A549 (cell line): ENCODE results near the gene ADAP1. TPM values are rescaled to one million over a fixed set of nuclear protein-coding genes. Genes with fewer than 3 reads are reported as not detected.

Experiments
- ATAC-seq, 2 experiments: fragments of 200-7000 bp in 1 of 2; fragments of >200 bp in 1 of 2; cut with Nextera tagmentation in 1 of 2; cut with Tn5 transposase in 1 of 2; 3 replicates each; pipeline versions ENCODE4 v1.8.0 to v1.9.1; 2018 to 2020; ENCODE audit warnings: mild to moderate bottlenecking in 1 of 2, moderate library complexity in 1 of 2
- CTCF ChIA-PET: fragments of 300-600 bp; sonication (Branson Sonifier 250); formaldehyde crosslinking; extraction: SDS; loops from one replicate; lab custom pipeline; 2021; ENCODE audit warnings: antibody characterized with exemption, inconsistent platforms; lab: Yijun Ruan, JAX
- POLR2A ChIA-PET: fragments of 350-600 bp; formaldehyde crosslinking; extraction: SDS; loops from one replicate; lab custom pipeline; 2021; ENCODE audit warnings: antibody characterized with exemption, inconsistent platforms; lab: Yijun Ruan, JAX
- DNase-seq, 2 experiments: peaks; one replicate each; pipeline versions ENCODE4 v3.0.0 to v3.0.0-alpha.2; 2011 to 2016; ENCODE audit warnings: low read depth in 1 of 2, low spot score in 1 of 2
- FAIRE-seq: peaks from 2 replicates; lab custom pipeline; 2011; peaks lifted over from hg19 to GRCh38; lab: Jason Lieb, UNC
- H3K27ac ChIP-seq, 2 experiments: fragments of >200 bp; sonication (Bioruptor Twin); formaldehyde crosslinking; 3 replicates each; pipeline ENCODE4 v1.5.1; 2016 to 2017
- H3K4me1 ChIP-seq: fragments of >200 bp; sonication (Bioruptor Twin); formaldehyde crosslinking; 3 replicates; pipeline ENCODE4 v1.6.1; 2016
- H3K4me2 ChIP-seq: fragments of >200 bp; sonication (Bioruptor Twin); formaldehyde crosslinking; 3 replicates; pipeline ENCODE4 v1.6.1; 2016
- H3K4me3 ChIP-seq: fragments of >200 bp; sonication (Bioruptor Twin); formaldehyde crosslinking; 3 replicates; pipeline ENCODE4 v1.5.1; 2016
- H3K9me3 ChIP-seq: fragments of >200 bp; sonication (Bioruptor Twin); formaldehyde crosslinking; 3 replicates; pipeline ENCODE4 v1.6.1; 2016
- BHLHE40 ChIP-seq: IDR thresholded peaks from 2 replicates; pipeline ENCODE4 v1.6.1; 2012; ENCODE audit warnings: low read depth, low read length, inconsistent platforms
- CBX2 ChIP-seq: fragments of 200-600 bp; sonication (generic); IDR thresholded peaks from 2 replicates; pipeline ENCODE4 v1.6.1; 2016; ENCODE audit warnings: low read depth, mild to moderate bottlenecking, borderline replicate concordance
- CHD4 ChIP-seq: fragments of 200-600 bp; sonication (generic); IDR thresholded peaks from 2 replicates; pipeline ENCODE4 v1.6.1; 2016; ENCODE audit warnings: antibody characterized with exemption, mild to moderate bottlenecking, borderline replicate concordance
- EHF ChIP-seq: fragments of 250-450 bp; sonication (Bioruptor Pico); IDR thresholded peaks from 2 replicates; pipeline ENCODE4 v1.5.0; 2020; ENCODE audit warnings: mild to moderate bottlenecking
- EHMT2 ChIP-seq: fragments of 200-600 bp; sonication (generic); IDR thresholded peaks from 2 replicates; pipeline ENCODE4 v1.6.1; 2016; ENCODE audit warnings: antibody characterized with exemption, low read depth, mild to moderate bottlenecking, moderate library complexity
- FOSL2 ChIP-seq, 2 experiments: fragments of 450-650 bp in 1 of 2; fragments of >200 bp in 1 of 2; sonication (Bioruptor Twin) in 1 of 2; formaldehyde crosslinking; IDR thresholded peaks; 2 replicates each; pipeline versions ENCODE4 v1.5.0 to v1.6.1; 2016 to 2020; ENCODE audit warnings: mild to moderate bottlenecking in 1 of 2, moderate library complexity in 1 of 2
- HDAC2 ChIP-seq: fragments of 200-600 bp; sonication (generic); IDR thresholded peaks from 2 replicates; pipeline ENCODE4 v1.6.1; 2016
- HMGXB4 ChIP-seq: fragments of 250-450 bp; sonication (Bioruptor Pico); IDR thresholded peaks from 2 replicates; pipeline ENCODE4 v1.5.0; 2021; ENCODE audit warnings: mild to moderate bottlenecking, moderate library complexity, borderline replicate concordance
- HOXB5 ChIP-seq: fragments of 250-450 bp; sonication (Bioruptor Pico); IDR thresholded peaks from 2 replicates; pipeline ENCODE4 v1.5.0; 2020; ENCODE audit warnings: mild to moderate bottlenecking, moderate library complexity
- JUN ChIP-seq, 2 experiments: fragments of >200 bp; sonication (Bioruptor Twin); formaldehyde crosslinking; IDR thresholded peaks; 2 replicates in 1 of 2; 3 replicates in 1 of 2; pipeline ENCODE4 v1.6.1; 2016 to 2017
- JUNB ChIP-seq: fragments of >200 bp; sonication (Bioruptor Twin); formaldehyde crosslinking; IDR thresholded peaks from 2 replicates; pipeline ENCODE4 v1.6.1; 2016
- KDM5A ChIP-seq: fragments of 200-600 bp; sonication (generic); IDR thresholded peaks from 2 replicates; pipeline ENCODE4 v1.6.1; 2016; ENCODE audit warnings: antibody characterized with exemption, mild to moderate bottlenecking
- MAZ ChIP-seq: fragments of 150-350 bp; IDR thresholded peaks from 2 replicates; pipeline ENCODE4 v1.6.1; 2014; ENCODE audit warnings: antibody characterized with exemption, low read depth, low read length, borderline replicate concordance
- NFE2L2 ChIP-seq: fragments of 150-350 bp; conservative IDR thresholded peaks from 2 replicates; pipeline ENCODE4 v1.6.1; 2014; ENCODE audit warnings: low read length
- NPAS2 ChIP-seq: fragments of 250-450 bp; sonication (Bioruptor Pico); IDR thresholded peaks from 2 replicates; pipeline ENCODE4 v1.8.0; 2022; ENCODE audit warnings: mild to moderate bottlenecking, moderate library complexity, borderline replicate concordance
- NR3C1 ChIP-seq: fragments of >200 bp; sonication (Bioruptor Twin); formaldehyde crosslinking; IDR thresholded peaks from 3 replicates; pipeline ENCODE4 v1.6.1; 2017
- PHF8 ChIP-seq: fragments of 200-600 bp; sonication (generic); IDR thresholded peaks from 2 replicates; pipeline ENCODE4 v1.6.1; 2016; ENCODE audit warnings: low read depth, mild to moderate bottlenecking, antibody characterized with exemption, moderate library complexity, borderline replicate concordance
- RCOR1 ChIP-seq: fragments of 150-350 bp; IDR thresholded peaks from 2 replicates; pipeline ENCODE4 v1.6.1; 2014; ENCODE audit warnings: antibody characterized with exemption, low read length, low read depth
- REST ChIP-seq: fragments of 200-600 bp; sonication (generic); IDR thresholded peaks from 2 replicates; pipeline ENCODE4 v1.6.1; 2016; ENCODE audit warnings: antibody characterized with exemption, mild to moderate bottlenecking, moderate library complexity
- RNF2 ChIP-seq: fragments of 200-600 bp; sonication (generic); IDR thresholded peaks from 2 replicates; pipeline ENCODE4 v1.6.1; 2016; ENCODE audit warnings: low read depth, mild to moderate bottlenecking, antibody characterized with exemption, moderate library complexity, borderline replicate concordance
- TFCP2L1 ChIP-seq: fragments of 250-450 bp; sonication (Bioruptor Pico); IDR thresholded peaks from 2 replicates; pipeline ENCODE4 v1.5.0; 2021; ENCODE audit warnings: mild to moderate bottlenecking
- TP53 ChIP-seq: fragments of 250-450 bp; sonication (Bioruptor Pico); IDR thresholded peaks from 2 replicates; pipeline ENCODE4 v1.5.0; 2021; ENCODE audit warnings: mild to moderate bottlenecking, moderate library complexity
- ZC3H11A ChIP-seq: fragments of 450-650 bp; IDR thresholded peaks from 2 replicates; pipeline ENCODE4 v1.6.1; 2014; ENCODE audit warnings: antibody characterized with exemption, mild to moderate bottlenecking
- ZNF302 ChIP-seq: fragments of 250-450 bp; sonication (Bioruptor Pico); IDR thresholded peaks from 2 replicates; pipeline ENCODE4 v1.9.0; 2021; ENCODE audit warnings: inconsistent platforms, mild to moderate bottlenecking, moderate library complexity
- WGBS: methylation state at CpG from one replicate; pipeline ENCODE4 v1.1.6; 2017; ENCODE audit errors: missing lambda C conversion rate; 5-methylcytosine and 5-hydroxymethylcytosine counted together
- polyA plus RNA-seq, 4 experiments: library from polyadenylated mRNA; depleted of rRNA in 3 of 4; stranded (reverse); fragments of >200 nt; fragmentation: RNase III in 1 of 4; extraction: RNeasy Plus Mini Kit Qiagen cat#74134 plus additional on column Dnase treatment in 1 of 4; gene quantifications; 2 replicates in 3 of 4; 3 replicates in 1 of 4; pipeline ENCODE4 v1.2.3, GENCODE V29; 2011 to 2017
- TF ChIP-seq, protein P1 (sequence below): fragments of >200 bp; sonication (Bioruptor Twin); formaldehyde crosslinking; IDR thresholded peaks from 2 replicates; pipeline ENCODE4 v1.6.1; 2016
- TF ChIP-seq, protein P2 (sequence below): IDR thresholded peaks from 2 replicates; pipeline ENCODE4 v1.6.1; 2012; ENCODE audit warnings: low read depth, borderline replicate concordance
- TF ChIP-seq, protein P3 (sequence below): fragments of >200 bp; sonication (Bioruptor Twin); formaldehyde crosslinking; IDR thresholded peaks from 3 replicates; pipeline ENCODE4 v1.6.1; 2016

ADAP1 gene
- polyA plus RNA-seq, 2 of the 4 experiments (the other 2 are of a cell fraction) = 1.7 to 2.5 TPM

GRCh38 chr7:945147-945555, 9.3 kb downstream of the ADAP1 start:
- POLR2A ChIA-PET = no interaction called here
- DNase-seq (no peak), FAIRE-seq (no peak), ATAC-seq (peak; percentile 47 to 57)
- CTCF ChIA-PET = interaction anchor here (1.2 kb wide), 1 partner anchor 37 kb away, joined by 3 read pairs; no protein-coding TSS in a partner anchor
- TF ChIP-seq NR3C1 (no peak), ZC3H11A (no peak), KDM5A (no peak), NFE2L2 (no peak), HMGXB4 (CRISPR knock-in tag) (no peak), BHLHE40 (no peak), JUNB (no peak), RCOR1 (no peak), PHF8 (no peak), JUN (IDR thresholded peaks at IDR 0.05) (no peak), MAZ (no peak), TP53 (no peak), CBX2 (no peak)
- TF ChIP-seq, protein P1, sequence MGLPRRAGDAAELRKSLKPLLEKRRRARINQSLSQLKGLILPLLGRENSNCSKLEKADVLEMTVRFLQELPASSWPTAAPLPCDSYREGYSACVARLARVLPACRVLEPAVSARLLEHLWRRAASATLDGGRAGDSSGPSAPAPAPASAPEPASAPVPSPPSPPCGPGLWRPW = no peak
- H3K4me2 ChIP-seq = no peak overlapping the region
- peaks cover 4% of the 10 kb centered on the region; the same call in 2 of the 3 replicates for H3K9me3 ChIP-seq
- WGBS = 74% methylated on average over 13 of the region's 13 CpGs
- no peak overlapping the region for H3K27ac ChIP-seq
- H3K4me1 ChIP-seq = no peaks in the 10 kb centered on the region
- no peak overlapping the region for H3K4me3 ChIP-seq

- 67% methylated on average over 5 of the region's 5 CpGs for WGBS
- Histone ChIP-seq H3K9me3 (peaks cover 7% of the 10 kb centered on the region; the same call in 2 of the 3 replicates), H3K4me1 (no peaks in the 10 kb centered on the region), H3K4me3 (no peak overlapping the region), H3K4me2 (no peak overlapping the region)
- ChIA-PET CTCF (interaction anchor here (1.2 kb wide), 1 partner anchor 37 kb away, joined by 3 read pairs; no protein-coding TSS in a partner anchor), POLR2A (no interaction called here)
- ATAC-seq = peak; percentile 15 to 52; a peak in 2 of 6 replicates
- TF ChIP-seq FOSL2 (IDR thresholded peaks at IDR 0.05) = no peak
- TF ChIP-seq FOSL2 (CRISPR knock-in tag; IDR thresholded peaks at IDR 0.05) = no peak
- TF ChIP-seq CHD4 = no peak
- TF ChIP-seq EHF = no peak
- TF ChIP-seq, protein P2, sequence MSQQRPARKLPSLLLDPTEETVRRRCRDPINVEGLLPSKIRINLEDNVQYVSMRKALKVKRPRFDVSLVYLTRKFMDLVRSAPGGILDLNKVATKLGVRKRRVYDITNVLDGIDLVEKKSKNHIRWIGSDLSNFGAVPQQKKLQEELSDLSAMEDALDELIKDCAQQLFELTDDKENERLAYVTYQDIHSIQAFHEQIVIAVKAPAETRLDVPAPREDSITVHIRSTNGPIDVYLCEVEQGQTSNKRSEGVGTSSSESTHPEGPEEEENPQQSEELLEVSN = no peak
- no peak for TF ChIP-seq ZC3H11A
- no peak for TF ChIP-seq TFCP2L1 (CRISPR knock-in tag)
- TF ChIP-seq, protein P1 = no peak
- TF ChIP-seq HOXB5 = no peak
- no peak for TF ChIP-seq TP53
- TF ChIP-seq ZNF302 (CRISPR knock-in tag) = no peak
- TF ChIP-seq RNF2 = no peak
- TF ChIP-seq JUNB = no peak
- no peak for TF ChIP-seq REST
- TF ChIP-seq EHMT2 = no peak
- TF ChIP-seq NPAS2 = no peak
- no peak for TF ChIP-seq HDAC2
- no peak for TF ChIP-seq HMGXB4 (CRISPR knock-in tag)
- TF ChIP-seq, protein P3, sequence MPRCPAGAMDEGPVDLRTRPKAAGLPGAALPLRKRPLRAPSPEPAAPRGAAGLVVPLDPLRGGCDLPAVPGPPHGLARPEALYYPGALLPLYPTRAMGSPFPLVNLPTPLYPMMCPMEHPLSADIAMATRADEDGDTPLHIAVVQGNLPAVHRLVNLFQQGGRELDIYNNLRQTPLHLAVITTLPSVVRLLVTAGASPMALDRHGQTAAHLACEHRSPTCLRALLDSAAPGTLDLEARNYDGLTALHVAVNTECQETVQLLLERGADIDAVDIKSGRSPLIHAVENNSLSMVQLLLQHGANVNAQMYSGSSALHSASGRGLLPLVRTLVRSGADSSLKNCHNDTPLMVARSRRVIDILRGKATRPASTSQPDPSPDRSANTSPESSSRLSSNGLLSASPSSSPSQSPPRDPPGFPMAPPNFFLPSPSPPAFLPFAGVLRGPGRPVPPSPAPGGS = no peak
- TF ChIP-seq, all 56 proteins: peak for 0
- H3K27ac ChIP-seq = no peak overlapping the region
- DNase-seq (no peak), FAIRE-seq (no peak)
Measured at GRCh38 chr7:944744-945143, 9.7 kb downstream of the ADAP1 start.
